Measurements from ENCODE around the gene PCSK5. TPM values are rescaled to one million over a fixed set of nuclear protein-coding genes. Genes with fewer than 3 reads are reported as not detected.
A peak's percentile ranks its signal among the peaks of the same experiment; 100 is the strongest.

Gene PCSK5
- total and polyA plus RNA-seq, 2 donors (not counting 1 experiment from before 2014, with no cell fraction given), result 0.09 TPM; not detected in 1

DNA sequence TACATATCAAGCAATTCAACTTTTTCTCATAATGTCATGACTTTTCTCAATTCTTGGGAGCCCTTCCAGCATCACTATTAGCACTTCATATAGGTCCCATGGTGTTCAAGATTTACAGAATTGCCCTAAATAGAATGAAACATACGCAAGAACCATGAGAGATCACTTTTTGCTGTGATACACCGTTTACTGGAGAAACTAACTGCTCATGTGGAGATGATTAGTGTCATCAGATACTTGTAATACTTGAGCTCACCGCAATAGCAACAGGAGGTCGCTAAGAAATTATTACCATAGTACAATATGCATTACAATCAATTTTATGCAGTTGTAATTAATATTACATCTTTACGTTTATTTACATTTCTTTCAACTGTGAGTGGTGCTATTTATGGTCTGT is 4.8 kb upstream of the PCSK5 start:
- WGBS (ENCODE audit: insufficient coverage), result no CpG with 5 or more reads among the region's 5 CpGs
- ATAC-seq (ENCODE audit: low read depth) (no peak), DNase-seq (no peak)
- peaks cover 8 to 13% of the 10 kb centered on the region in 2 donors for H3K4me1 ChIP-seq (ENCODE audit: control insufficient read depth in 2 of 2, insufficient read depth in 2 of 2, low read length in 2 of 2)
- no peak overlapping the region for H2AFZ ChIP-seq (ENCODE audit: insufficient read depth, low read depth, low read length, poor library complexity, severe bottlenecking)
- intact Hi-C loops (cut with micrococcal nuclease), result no loop called here
- H3K4me3 ChIP-seq (ENCODE audit: control extremely low read depth in 1 of 5, extremely low read depth in 1 of 5, insufficient read depth in 1 of 5, low read depth in 2 of 5, low read length in 4 of 5), result no peak overlapping the region
- H3K27ac Mint-ChIP-seq, result no peak overlapping the region
- no peaks in the 10 kb centered on the region for H3K9me3 Mint-ChIP-seq (ENCODE audit: insufficient read depth)
- H3K4me2 ChIP-seq (replicated peaks; ENCODE audit: low read depth, low read length, poor library complexity, severe bottlenecking), result no peak overlapping the region
- no peaks in the 10 kb centered on the region for H3K36me3 ChIP-seq (replicated peaks in 1 of 2; ENCODE audit: control extremely low read depth in 1 of 2, control insufficient read depth in 1 of 2, extremely low read depth in 1 of 2, insufficient read depth in 2 of 2, low read length in 1 of 2)
- no peak overlapping the region for H3K9ac ChIP-seq (ENCODE audit: low read length)
- no peak for TF ChIP-seq EZH2 (IDR thresholded peaks at IDR 0.05; ENCODE audit: borderline replicate concordance, insufficient read depth, low read depth, low read length, poor library complexity, severe bottlenecking)
- peaks cover 12% of the 10 kb centered on the region for H3K4me1 Mint-ChIP-seq
- no peak overlapping the region for H3K4me3 Mint-ChIP-seq
- H3K27ac ChIP-seq (ENCODE audit: low read length in 2 of 2), result no peak overlapping the region
- no peaks in the 10 kb centered on the region for H3K9me3 ChIP-seq (ENCODE audit: control extremely low read depth in 1 of 3, control insufficient read depth in 2 of 3, insufficient read depth in 1 of 3, low read length in 2 of 3)
- peaks cover 0 to 17% (median 9%) of the 10 kb centered on the region in 4 experiments for H3K27me3 ChIP-seq (replicated peaks in 1 of 4; ENCODE audit: control extremely low read depth in 1 of 4, control insufficient read depth in 3 of 4, insufficient read depth in 4 of 4, low read length in 3 of 4)
- peaks cover 27% of the 10 kb centered on the region for H3K27me3 Mint-ChIP-seq
- ChIA-PET POLR2A (no interaction called here), CTCF (no interaction called here)
- no peaks in the 10 kb centered on the region for H4K20me1 ChIP-seq (ENCODE audit: control insufficient read depth, insufficient read depth, low read length, poor library complexity, severe bottlenecking)
- H3K79me2 ChIP-seq (ENCODE audit: control insufficient read depth, insufficient read depth, low read length), result no peaks in the 10 kb centered on the region

DNA sequence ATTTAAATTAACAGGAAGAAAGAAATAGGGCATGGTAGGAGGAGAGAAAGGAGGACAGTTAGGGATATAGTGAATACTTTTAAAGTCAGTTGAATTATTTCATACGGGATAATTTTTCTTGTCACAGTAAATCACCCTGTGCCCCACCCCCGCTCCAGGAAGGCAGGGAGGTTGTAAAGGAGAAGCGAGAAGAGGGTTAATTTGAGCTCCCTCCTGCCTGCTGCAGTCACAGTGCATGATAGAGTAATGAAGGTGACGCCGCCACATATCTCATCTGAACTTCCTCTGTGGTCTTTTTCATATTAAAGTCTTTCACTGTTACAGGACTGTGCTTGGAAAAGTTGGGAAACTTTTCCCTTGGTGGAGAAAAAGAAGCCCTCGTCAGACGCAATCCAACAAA is 896 bp upstream of the PCSK5 start:
- Histone ChIP-seq H3K9ac (ENCODE audit: low read length) (peak overlapping the region; percentile 59), H3K27ac (ENCODE audit: low read length in 2 of 2) (no peak overlapping the region), H3K4me1 (ENCODE audit: control insufficient read depth in 2 of 2, insufficient read depth in 2 of 2, low read length in 2 of 2) (peaks cover 18 to 29% of the 10 kb centered on the region in 2 donors), H3K27me3 (replicated peaks in 1 of 4; ENCODE audit: control extremely low read depth in 1 of 4, control insufficient read depth in 3 of 4, insufficient read depth in 4 of 4, low read length in 3 of 4) (peaks cover 0 to 42% (median 19%) of the 10 kb centered on the region in 4 experiments), H4K20me1 (ENCODE audit: control insufficient read depth, insufficient read depth, low read length, poor library complexity, severe bottlenecking) (no peaks in the 10 kb centered on the region), H2AFZ (ENCODE audit: insufficient read depth, low read depth, low read length, poor library complexity, severe bottlenecking) (peak overlapping the region; percentile 66), H3K4me3 (ENCODE audit: control extremely low read depth in 1 of 5, extremely low read depth in 1 of 5, insufficient read depth in 1 of 5, low read depth in 2 of 5, low read length in 4 of 5) (peak overlapping the region in 4 of 5 experiments; percentile 46 to 88 (median 50)), H3K36me3 (replicated peaks in 1 of 2; ENCODE audit: control extremely low read depth in 1 of 2, control insufficient read depth in 1 of 2, extremely low read depth in 1 of 2, insufficient read depth in 2 of 2, low read length in 1 of 2) (no peaks in the 10 kb centered on the region), H3K9me3 (ENCODE audit: control extremely low read depth in 1 of 3, control insufficient read depth in 2 of 3, insufficient read depth in 1 of 3, low read length in 2 of 3) (peaks cover 0 to 16% (median 0%) of the 10 kb centered on the region in 3 donors), H3K79me2 (ENCODE audit: control insufficient read depth, insufficient read depth, low read length) (no peaks in the 10 kb centered on the region), H3K4me2 (replicated peaks; ENCODE audit: low read depth, low read length, poor library complexity, severe bottlenecking) (peak overlapping the region; percentile 79)
- no peak for TF ChIP-seq EZH2 (IDR thresholded peaks at IDR 0.05; ENCODE audit: borderline replicate concordance, insufficient read depth, low read depth, low read length, poor library complexity, severe bottlenecking)
- WGBS (ENCODE audit: insufficient coverage), result 0% methylated on average over 1 of the region's 7 CpGs
- ChIA-PET POLR2A (no interaction called here), CTCF (no interaction called here)
- Mint-ChIP-seq H3K4me1 (peaks cover 17% of the 10 kb centered on the region), H3K27me3 (peaks cover 53% of the 10 kb centered on the region), H3K27ac (no peak overlapping the region), H3K9me3 (ENCODE audit: insufficient read depth) (no peaks in the 10 kb centered on the region), H3K4me3 (peak overlapping the region; percentile 81)
- intact Hi-C loops (cut with micrococcal nuclease), result no loop called here
- DNase-seq, result no peak
- ATAC-seq (ENCODE audit: low read depth), result no peak
